Measurements from ENCODE around the gene CASP2. TPM values are rescaled to one million over a fixed set of nuclear protein-coding genes. Genes with fewer than 3 reads are reported as not detected.

Gene CASP2
- total and polyA plus RNA-seq, 4 donors: 14.2 to 28.5 (median 19.8) TPM

- Histone ChIP-seq H3K27me3 (ENCODE audit: control insufficient read depth, insufficient read depth, low read length) (no peaks in the 10 kb centered on the region), H3K4me3 (ENCODE audit: low read depth, low read length) (no peak overlapping the region), H3K36me3 (ENCODE audit: control insufficient read depth, insufficient read depth, low read length) (no peaks in the 10 kb centered on the region), H3K27ac (ENCODE audit: low read depth, low read length) (no peak overlapping the region), H3K4me1 (ENCODE audit: control insufficient read depth, insufficient read depth, low read length) (no peaks in the 10 kb centered on the region), H3K9me3 (ENCODE audit: control insufficient read depth, insufficient read depth, low read length) (no peaks in the 10 kb centered on the region)
- 77% methylated on average over 2 of the region's 2 CpGs for WGBS (ENCODE audit: insufficient coverage)
- DNase-seq (ENCODE audit: low read depth in 4 of 6, low spot score in 6 of 6): no peak
Measured at GRCh38 chr7:143248761-143249354, 39.3 kb upstream of the CASP2 start.

- Histone ChIP-seq H3K27ac (ENCODE audit: low read depth, low read length) (no peak overlapping the region), H3K4me3 (ENCODE audit: low read depth, low read length) (no peak overlapping the region), H3K27me3 (ENCODE audit: control insufficient read depth, insufficient read depth, low read length) (no peaks in the 10 kb centered on the region), H3K4me1 (ENCODE audit: control insufficient read depth, insufficient read depth, low read length) (no peaks in the 10 kb centered on the region), H3K36me3 (ENCODE audit: control insufficient read depth, insufficient read depth, low read length) (no peaks in the 10 kb centered on the region), H3K9me3 (ENCODE audit: control insufficient read depth, insufficient read depth, low read length) (no peaks in the 10 kb centered on the region)
- no peak for DNase-seq (ENCODE audit: low read depth in 4 of 6, low spot score in 6 of 6)
Measured at GRCh38 chr7:143250199-143250598, 38.0 kb upstream of the CASP2 start.

GRCh38 chr7:143250822-143251221, 37.3 kb upstream of the CASP2 start:
- no peak for DNase-seq (ENCODE audit: low read depth in 4 of 6, low spot score in 6 of 6)
- no peaks in the 10 kb centered on the region for H3K36me3 ChIP-seq (ENCODE audit: control insufficient read depth, insufficient read depth, low read length)
- WGBS (ENCODE audit: insufficient coverage): no CpG with 5 or more reads among the region's 1 CpG
- no peaks in the 10 kb centered on the region for H3K9me3 ChIP-seq (ENCODE audit: control insufficient read depth, insufficient read depth, low read length)
- no peak overlapping the region for H3K4me3 ChIP-seq (ENCODE audit: low read depth, low read length)
- no peaks in the 10 kb centered on the region for H3K4me1 ChIP-seq (ENCODE audit: control insufficient read depth, insufficient read depth, low read length)
- no peaks in the 10 kb centered on the region for H3K27me3 ChIP-seq (ENCODE audit: control insufficient read depth, insufficient read depth, low read length)
- H3K27ac ChIP-seq (ENCODE audit: low read depth, low read length): no peak overlapping the region

- H3K27me3 ChIP-seq (ENCODE audit: control insufficient read depth, insufficient read depth, low read length): no peaks in the 10 kb centered on the region
- H3K36me3 ChIP-seq (ENCODE audit: control insufficient read depth, insufficient read depth, low read length): no peaks in the 10 kb centered on the region
- H3K4me3 ChIP-seq (ENCODE audit: low read depth, low read length): no peak overlapping the region
- H3K9me3 ChIP-seq (ENCODE audit: control insufficient read depth, insufficient read depth, low read length): no peaks in the 10 kb centered on the region
- DNase-seq (ENCODE audit: low read depth in 4 of 6, low spot score in 6 of 6): no peak
- WGBS (ENCODE audit: insufficient coverage): no CpG with 5 or more reads among the region's 2 CpGs
- H3K4me1 ChIP-seq (ENCODE audit: control insufficient read depth, insufficient read depth, low read length): no peaks in the 10 kb centered on the region
- no peak overlapping the region for H3K27ac ChIP-seq (ENCODE audit: low read depth, low read length)
Measured at GRCh38 chr7:143252006-143252405, 36.1 kb upstream of the CASP2 start.

GRCh38 chr7:143255564-143255963, 32.6 kb upstream of the CASP2 start:
- H3K4me3 ChIP-seq (ENCODE audit: low read depth, low read length): no peak overlapping the region

GRCh38 chr7:143256325-143256724, 31.8 kb upstream of the CASP2 start:
- Histone ChIP-seq H3K9me3 (ENCODE audit: control insufficient read depth, insufficient read depth, low read length) (no peaks in the 10 kb centered on the region), H3K27ac (ENCODE audit: low read depth, low read length) (no peak overlapping the region), H3K36me3 (ENCODE audit: control insufficient read depth, insufficient read depth, low read length) (no peaks in the 10 kb centered on the region), H3K4me3 (ENCODE audit: low read depth, low read length) (no peak overlapping the region), H3K4me1 (ENCODE audit: control insufficient read depth, insufficient read depth, low read length) (no peaks in the 10 kb centered on the region), H3K27me3 (ENCODE audit: control insufficient read depth, insufficient read depth, low read length) (no peaks in the 10 kb centered on the region)
- 80% methylated on average over 3 of the region's 3 CpGs for WGBS (ENCODE audit: insufficient coverage)
- no peak for DNase-seq (ENCODE audit: low read depth in 4 of 6, low spot score in 6 of 6)

More at GRCh38 chr7:143255564-143255963, 32.6 kb upstream of the CASP2 start:
- no peak overlapping the region for H3K27ac ChIP-seq (ENCODE audit: low read depth, low read length)
- H3K4me1 ChIP-seq (ENCODE audit: control insufficient read depth, insufficient read depth, low read length): no peaks in the 10 kb centered on the region
- no peaks in the 10 kb centered on the region for H3K27me3 ChIP-seq (ENCODE audit: control insufficient read depth, insufficient read depth, low read length)
- WGBS (ENCODE audit: insufficient coverage): no CpG with 5 or more reads among the region's 3 CpGs
- DNase-seq (ENCODE audit: low read depth in 4 of 6, low spot score in 6 of 6): no peak
- no peaks in the 10 kb centered on the region for H3K9me3 ChIP-seq (ENCODE audit: control insufficient read depth, insufficient read depth, low read length)
- no peaks in the 10 kb centered on the region for H3K36me3 ChIP-seq (ENCODE audit: control insufficient read depth, insufficient read depth, low read length)

- Histone ChIP-seq H3K27ac (ENCODE audit: low read depth, low read length) (no peak overlapping the region), H3K27me3 (ENCODE audit: control insufficient read depth, insufficient read depth, low read length) (no peaks in the 10 kb centered on the region), H3K4me3 (ENCODE audit: low read depth, low read length) (no peak overlapping the region), H3K36me3 (ENCODE audit: control insufficient read depth, insufficient read depth, low read length) (no peaks in the 10 kb centered on the region), H3K9me3 (ENCODE audit: control insufficient read depth, insufficient read depth, low read length) (no peaks in the 10 kb centered on the region), H3K4me1 (ENCODE audit: control insufficient read depth, insufficient read depth, low read length) (no peaks in the 10 kb centered on the region)
- WGBS (ENCODE audit: insufficient coverage): 89% methylated on average over 3 of the region's 4 CpGs
- DNase-seq (ENCODE audit: low read depth in 4 of 6, low spot score in 6 of 6): no peak
Measured at GRCh38 chr7:143256932-143257331, 31.2 kb upstream of the CASP2 start.

- Histone ChIP-seq H3K9me3 (ENCODE audit: control insufficient read depth, insufficient read depth, low read length) (no peaks in the 10 kb centered on the region), H3K27ac (ENCODE audit: low read depth, low read length) (no peak overlapping the region), H3K4me3 (ENCODE audit: low read depth, low read length) (no peak overlapping the region), H3K36me3 (ENCODE audit: control insufficient read depth, insufficient read depth, low read length) (no peaks in the 10 kb centered on the region), H3K4me1 (ENCODE audit: control insufficient read depth, insufficient read depth, low read length) (peaks cover under 1% of the 10 kb centered on the region), H3K27me3 (ENCODE audit: control insufficient read depth, insufficient read depth, low read length) (no peaks in the 10 kb centered on the region)
- 75% methylated on average over 2 of the region's 5 CpGs for WGBS (ENCODE audit: insufficient coverage)
- no peak for DNase-seq (ENCODE audit: low read depth in 4 of 6, low spot score in 6 of 6)
Measured at GRCh38 chr7:143257501-143257900, 30.6 kb upstream of the CASP2 start.

GRCh38 chr7:143258831-143259230, 29.3 kb upstream of the CASP2 start:
- H3K4me3 ChIP-seq (ENCODE audit: low read depth, low read length): no peak overlapping the region
- WGBS (ENCODE audit: insufficient coverage): 62% methylated on average over 1 of the region's 2 CpGs
- H3K27ac ChIP-seq (ENCODE audit: low read depth, low read length): no peak overlapping the region
- no peaks in the 10 kb centered on the region for H3K9me3 ChIP-seq (ENCODE audit: control insufficient read depth, insufficient read depth, low read length)
- no peaks in the 10 kb centered on the region for H3K36me3 ChIP-seq (ENCODE audit: control insufficient read depth, insufficient read depth, low read length)
- no peaks in the 10 kb centered on the region for H3K27me3 ChIP-seq (ENCODE audit: control insufficient read depth, insufficient read depth, low read length)
- H3K4me1 ChIP-seq (ENCODE audit: control insufficient read depth, insufficient read depth, low read length): peaks cover 7% of the 10 kb centered on the region
- no peak for DNase-seq (ENCODE audit: low read depth in 4 of 6, low spot score in 6 of 6)

- peaks cover 16% of the 10 kb centered on the region for H3K4me1 ChIP-seq (ENCODE audit: control insufficient read depth, insufficient read depth, low read length)
- H3K36me3 ChIP-seq (ENCODE audit: control insufficient read depth, insufficient read depth, low read length): peaks cover 2% of the 10 kb centered on the region
- WGBS (ENCODE audit: insufficient coverage): 100% methylated on average over 1 of the region's 2 CpGs
Measured at GRCh38 chr7:143259765-143260164, 28.4 kb upstream of the CASP2 start.

More at GRCh38 chr7:143259765-143260164, 28.4 kb upstream of the CASP2 start:
- Histone ChIP-seq H3K9me3 (ENCODE audit: control insufficient read depth, insufficient read depth, low read length) (no peaks in the 10 kb centered on the region), H3K27me3 (ENCODE audit: control insufficient read depth, insufficient read depth, low read length) (no peaks in the 10 kb centered on the region), H3K4me3 (ENCODE audit: low read depth, low read length) (no peak overlapping the region), H3K27ac (ENCODE audit: low read depth, low read length) (no peak overlapping the region)
- no peak for DNase-seq (ENCODE audit: low read depth in 4 of 6, low spot score in 6 of 6)
